MCF 10A (cell line): ENCODE data around the gene MDFIC. TPM values are rescaled to one million over a fixed set of nuclear protein-coding genes. Genes with fewer than 3 reads are reported as not detected.

Source experiments
- BruUV-seq: library from RNA; stranded (reverse); fragments of 400-500 nt; replicated peaks from 2 replicates; lab custom pipeline; 2021; lab: Mats Ljungman, UMichigan
- CTCF ChIA-PET: fragments of 300-600 bp; sonication (Branson Sonifier 250); formaldehyde crosslinking; extraction: SDS; loops from one replicate; lab custom pipeline; 2021; ENCODE audit warnings: antibody characterized with exemption, inconsistent platforms; lab: Yijun Ruan, JAX
- POLR2A ChIA-PET: fragments of 300-600, 350-650 bp; sonication (Branson Sonifier 250); formaldehyde crosslinking; extraction: SDS; loops from one replicate; lab custom pipeline; 2020; ENCODE audit warnings: antibody characterized with exemption, inconsistent platforms; lab: Yijun Ruan, JAX
- DNase-seq: peaks from one replicate; pipeline ENCODE4 v3.0.0-alpha.2; 2018; ENCODE audit not compliant: unreplicated experiment
- H3K27ac Mint-ChIP-seq: one replicate; pipeline ENCODE4 v1.8.0; 2022; ENCODE audit warnings: mild to moderate bottlenecking, low read depth, mixed read lengths; ENCODE audit not compliant: unreplicated experiment
- H3K27me3 Mint-ChIP-seq: one replicate; pipeline ENCODE4 v1.8.0; 2022; ENCODE audit warnings: mixed read lengths; ENCODE audit not compliant: insufficient read depth, unreplicated experiment
- H3K36me3 Mint-ChIP-seq: one replicate; pipeline ENCODE4 v1.8.0; 2022; ENCODE audit warnings: mild to moderate bottlenecking, moderate library complexity, mixed read lengths; ENCODE audit not compliant: insufficient read depth, unreplicated experiment
- H3K4me1 Mint-ChIP-seq: one replicate; pipeline ENCODE4 v1.8.0; 2022; ENCODE audit warnings: mixed read lengths; ENCODE audit not compliant: insufficient read depth, unreplicated experiment
- H3K4me3 Mint-ChIP-seq: one replicate; pipeline ENCODE4 v1.8.0; 2022; ENCODE audit warnings: mild to moderate bottlenecking, moderate library complexity, mixed read lengths; ENCODE audit not compliant: unreplicated experiment
- H3K9me3 Mint-ChIP-seq: one replicate; pipeline ENCODE4 v1.8.0; 2022; ENCODE audit warnings: mixed read lengths; ENCODE audit not compliant: unreplicated experiment
- CTCF ChIP-seq: fragments of 200-600 bp; IDR thresholded peaks from one replicate; pipeline ENCODE4 v1.8.0; 2022; ENCODE audit warnings: antibody characterized with exemption, mild to moderate bottlenecking; ENCODE audit not compliant: unreplicated experiment
- intact Hi-C: fragments of 100-400 bp; cut with micrococcal nuclease; formaldehyde crosslinking; loops from 2 replicates; pipeline ENCODE4 v1.14.1; 2022
- total RNA-seq: library from RNA; stranded (reverse); gene quantifications from 2 replicates; pipeline ENCODE4 v1.2.3, GENCODE V29; 2022

Gene MDFIC
- total RNA-seq, 1 experiment from 2014 or later = 7.8 TPM

GRCh38 chr7:115024276-115024675 lies 102.4 kb downstream of the MDFIC start:
- no peaks in the 10 kb centered on the region for H3K27me3 Mint-ChIP-seq
- no peaks in the 10 kb centered on the region for H3K9me3 Mint-ChIP-seq
- TF ChIP-seq CTCF = no peak
- no peak for DNase-seq
- ChIA-PET POLR2A (no interaction called here), CTCF (no interaction called here)
- intact Hi-C loops = no loop called here
- no TSS peak for BruUV-seq
- no peak overlapping the region for H3K27ac Mint-ChIP-seq
- no peaks in the 10 kb centered on the region for H3K4me1 Mint-ChIP-seq
- H3K4me3 Mint-ChIP-seq = no peak overlapping the region
- H3K36me3 Mint-ChIP-seq = no peaks in the 10 kb centered on the region

DNA sequence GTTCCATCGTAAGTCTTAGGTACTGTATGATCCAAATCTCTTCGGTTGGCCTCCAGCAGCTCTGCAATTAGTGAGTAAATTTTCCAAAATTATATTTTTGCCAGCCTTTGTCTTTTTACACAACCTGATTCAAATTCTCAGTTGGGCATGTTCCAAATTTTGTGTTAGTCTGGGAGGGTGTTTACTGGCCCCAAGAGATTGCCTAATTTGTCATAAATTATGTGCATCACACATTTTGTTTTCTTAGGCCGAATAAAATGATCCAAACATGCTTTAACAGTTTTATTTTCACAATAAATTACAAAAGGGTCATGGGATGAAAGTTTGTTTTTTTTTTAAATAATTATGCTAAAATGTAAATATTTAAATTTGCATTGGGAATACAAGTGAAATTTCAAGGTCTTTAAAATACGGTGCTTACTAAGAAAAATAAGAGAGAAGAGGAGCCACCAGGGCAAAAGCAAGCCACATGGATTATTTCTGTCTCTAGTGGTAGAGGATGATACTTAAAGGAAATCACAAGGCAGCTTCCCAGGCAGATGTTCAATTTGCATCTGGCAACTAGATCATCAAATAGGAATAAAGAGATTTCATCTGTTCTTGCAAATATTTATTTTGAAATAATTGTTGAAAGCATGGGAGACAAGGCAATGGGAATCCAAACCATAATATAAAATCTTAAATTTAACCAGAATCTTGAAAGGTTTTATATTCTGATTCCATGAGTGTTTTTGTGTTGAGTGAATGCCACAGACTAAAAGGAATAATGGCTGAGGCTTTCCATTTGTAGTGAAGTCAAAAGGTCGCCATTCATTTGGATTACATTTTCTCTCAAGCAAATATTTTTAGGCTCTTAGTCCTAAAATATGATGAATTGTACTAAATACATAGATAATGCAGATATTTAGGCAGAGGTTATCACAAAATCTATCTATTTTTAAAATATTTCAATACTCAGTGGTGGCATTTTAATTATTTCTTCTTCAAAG lies 111.1 kb downstream of the MDFIC start:
- intact Hi-C loops = no loop called here
- H3K27ac Mint-ChIP-seq = no peak overlapping the region
- POLR2A ChIA-PET = no interaction called here
- no peak for TF ChIP-seq CTCF
- H3K27me3 Mint-ChIP-seq = peaks cover 22% of the 10 kb centered on the region
- CTCF ChIA-PET = no interaction called here
- no peaks in the 10 kb centered on the region for H3K9me3 Mint-ChIP-seq
- H3K36me3 Mint-ChIP-seq = no peaks in the 10 kb centered on the region
- no TSS peak for BruUV-seq
- no peak overlapping the region for H3K4me3 Mint-ChIP-seq
- H3K4me1 Mint-ChIP-seq = no peaks in the 10 kb centered on the region
- DNase-seq = no peak

DNA sequence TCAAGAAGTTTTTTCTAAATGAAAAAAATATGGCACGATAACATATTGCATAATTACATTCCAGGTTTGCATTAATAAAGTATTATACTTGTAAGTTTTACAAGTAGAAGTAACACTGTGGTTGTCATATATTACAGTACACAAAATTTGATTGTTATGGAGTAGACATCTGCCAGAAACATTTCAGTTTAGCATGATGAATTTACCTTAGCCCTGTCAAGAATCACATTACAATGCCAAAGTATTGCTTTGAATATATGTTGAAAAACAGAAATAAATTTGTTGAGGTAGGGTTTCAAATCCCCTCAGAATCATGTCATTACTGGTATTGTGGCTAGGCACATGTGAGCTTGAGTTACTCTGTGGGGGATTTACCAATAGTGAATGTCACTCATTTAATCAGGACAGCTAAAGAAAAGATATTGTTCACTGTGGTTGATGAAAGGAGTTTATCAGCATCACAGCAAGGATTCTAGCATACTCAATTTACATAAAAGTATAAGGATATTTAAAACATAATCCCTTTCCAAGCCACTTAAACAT lies 112.1 kb downstream of the MDFIC start:
- no peak for DNase-seq
- POLR2A ChIA-PET = no interaction called here
- Mint-ChIP-seq H3K27me3 (peaks cover 31% of the 10 kb centered on the region), H3K4me3 (no peak overlapping the region), H3K36me3 (no peaks in the 10 kb centered on the region), H3K27ac (no peak overlapping the region), H3K4me1 (no peaks in the 10 kb centered on the region), H3K9me3 (no peaks in the 10 kb centered on the region)
- intact Hi-C loops = no loop called here
- TF ChIP-seq CTCF = no peak
- CTCF ChIA-PET = no interaction called here
- BruUV-seq = no TSS peak

DNA sequence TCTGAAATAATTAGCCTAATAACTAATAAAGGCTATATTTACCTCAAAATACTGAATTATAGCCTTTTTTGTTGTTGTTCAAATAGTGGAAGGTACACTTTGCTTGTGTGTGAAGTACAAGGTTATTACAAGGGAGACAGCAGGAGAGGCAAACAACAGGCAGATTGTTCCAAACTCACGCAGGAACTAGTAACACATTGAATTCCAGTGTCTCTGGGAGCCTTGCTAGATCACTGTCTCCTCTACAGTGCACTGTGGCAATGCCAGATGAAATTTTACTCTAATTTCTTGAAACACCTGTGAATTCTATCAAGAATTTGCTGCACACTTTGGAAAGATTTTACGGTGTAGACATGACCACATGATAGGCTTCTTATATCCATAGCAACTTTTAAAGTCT lies 112.6 kb downstream of the MDFIC start:
- no peak for TF ChIP-seq CTCF
- Mint-ChIP-seq H3K9me3 (no peaks in the 10 kb centered on the region), H3K27me3 (peaks cover 31% of the 10 kb centered on the region), H3K36me3 (no peaks in the 10 kb centered on the region), H3K4me1 (no peaks in the 10 kb centered on the region), H3K4me3 (no peak overlapping the region), H3K27ac (no peak overlapping the region)
- ChIA-PET POLR2A (no interaction called here), CTCF (no interaction called here)
- DNase-seq = no peak
- intact Hi-C loops = no loop called here
- BruUV-seq = no TSS peak
